Measurements from ENCODE around the gene NRIP3. TPM values are rescaled to one million over a fixed set of nuclear protein-coding genes. Genes with fewer than 3 reads are reported as not detected.

The NRIP3 gene
- total and polyA plus RNA-seq, 9 of the 15 experiments (the other 6 are each of a cell fraction or from before 2014, with no cell fraction given): 4.4 to 18.7 (median 11.6) TPM

- peak; percentile 77 for TF ChIP-seq SUPT5H (IDR thresholded peaks at IDR 0.05)
- 0 out of 4 replicates have a peak, but pooled peaks of 1 of the 2 experiments have one; percentile 3 for TF ChIP-seq RAD21 (CRISPR knock-in tag; conservative IDR thresholded peaks at IDR 0.05 in 1 of 2, IDR thresholded peaks at IDR 0.05 in 1 of 2)
- TF ChIP-seq NCOA6 (IDR thresholded peaks at IDR 0.05): peak; percentile 81
- no peak for TF ChIP-seq NFATC3 (IDR thresholded peaks at IDR 0.05)
- 0 out of 2 replicates have a peak, but pooled peaks have one; percentile 39 for TF ChIP-seq CREB3 (tag; conservative IDR thresholded peaks at IDR 0.05; ENCODE audit: low read depth)
- TF ChIP-seq CREM (IDR thresholded peaks at IDR 0.05; ENCODE audit: low read depth): peak; percentile 82
- TF ChIP-seq, protein P1, sequence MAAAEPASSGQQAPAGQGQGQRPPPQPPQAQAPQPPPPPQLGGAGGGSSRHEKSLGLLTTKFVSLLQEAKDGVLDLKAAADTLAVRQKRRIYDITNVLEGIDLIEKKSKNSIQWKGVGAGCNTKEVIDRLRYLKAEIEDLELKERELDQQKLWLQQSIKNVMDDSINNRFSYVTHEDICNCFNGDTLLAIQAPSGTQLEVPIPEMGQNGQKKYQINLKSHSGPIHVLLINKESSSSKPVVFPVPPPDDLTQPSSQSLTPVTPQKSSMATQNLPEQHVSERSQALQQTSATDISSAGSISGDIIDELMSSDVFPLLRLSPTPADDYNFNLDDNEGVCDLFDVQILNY (CRISPR knock-in tag; IDR thresholded peaks at IDR 0.05): 0 out of 2 replicates have a peak, but pooled peaks have one; percentile 32
- peak; percentile 7; the same call in 1 of the 2 replicates for TF ChIP-seq ZFP1 (CRISPR knock-in tag; IDR thresholded peaks at IDR 0.05)
- TF ChIP-seq ZNF592 (IDR thresholded peaks at IDR 0.05): peak; percentile 67
- TF ChIP-seq ELK3 (CRISPR knock-in tag; IDR thresholded peaks at IDR 0.05): 0 out of 2 replicates have a peak, but pooled peaks have one; percentile 31
- TF ChIP-seq ELF2 (CRISPR knock-in tag; IDR thresholded peaks at IDR 0.05): 0 out of 2 replicates have a peak, but pooled peaks have one; percentile 16
- TF ChIP-seq SAFB (IDR thresholded peaks at IDR 0.05; ENCODE audit: borderline replicate concordance, low read depth, low read length): peak; percentile 95
- peak; percentile 71 for TF ChIP-seq CREB1 (IDR thresholded peaks at IDR 0.05)
- peak; percentile 81 for TF ChIP-seq CREB1 (CRISPR knock-in tag; IDR thresholded peaks at IDR 0.05)
- no peak for TF ChIP-seq MAFF (IDR thresholded peaks at IDR 0.05; ENCODE audit: low read length)
- no peak for TF ChIP-seq MCM3 (IDR thresholded peaks at IDR 0.05)
- no peak for TF ChIP-seq SRSF7 (optimal IDR thresholded peaks at IDR 0.05; ENCODE audit: low read depth, low read length)
- TF ChIP-seq ZSCAN32 (CRISPR knock-in tag; IDR thresholded peaks at IDR 0.05): no peak
- TF ChIP-seq ZNF561 (CRISPR knock-in tag; conservative IDR thresholded peaks at IDR 0.05): no peak
- no peak for TF ChIP-seq SMARCC2 (IDR thresholded peaks at IDR 0.05; ENCODE audit: low read depth)
Measured at GRCh38 chr11:9003573-9004182, at the start of gene NRIP3 (continued).

Data from K562 (cell line).